PC-9 (cell line): ENCODE data around the gene FUOM.

Experiments used
- CTCF ChIP-seq: fragments of 200-600 bp; sonication (generic); conservative IDR thresholded peaks from 2 replicates; pipeline ENCODE4 v1.6.1; 2017; ENCODE audit warnings: mixed run types, antibody characterized with exemption, mild to moderate bottlenecking, moderate library complexity
- EZH2 ChIP-seq: fragments of 200-600 bp; sonication (generic); IDR thresholded peaks from 2 replicates; pipeline ENCODE4 v1.8.0; 2017; ENCODE audit warnings: antibody characterized with exemption, low read depth

- no peak for TF ChIP-seq CTCF
- no peak for TF ChIP-seq EZH2
These were observed 47.5 kb upstream of the FUOM start for GRCh38 chr10:133405272-133405671.
